Uterus (tissue), 2 donors: ENCODE results near the gene ELMO1.

Experiments
- POLR2A ChIP-seq, 2 donors: fragments of 450-650 bp; IDR thresholded peaks; one replicate each; pipeline ENCODE4 v1.6.1; 2016; ENCODE audit warnings: antibody characterized with exemption in 2 of 2, mild to moderate bottlenecking in 1 of 2, moderate library complexity in 1 of 2
- TF ChIP-seq, protein P1 (sequence below), 4 experiments: fragments of 200-600 bp in 2 of 4; fragments of 450-650 bp in 2 of 4; sonication (generic) in 2 of 4; IDR thresholded peaks; one replicate each; pipeline ENCODE4 v1.5.1; 2016 to 2019; ENCODE audit warnings: antibody characterized with exemption in 4 of 4, mild to moderate bottlenecking in 2 of 4, moderate library complexity in 1 of 4

DNA sequence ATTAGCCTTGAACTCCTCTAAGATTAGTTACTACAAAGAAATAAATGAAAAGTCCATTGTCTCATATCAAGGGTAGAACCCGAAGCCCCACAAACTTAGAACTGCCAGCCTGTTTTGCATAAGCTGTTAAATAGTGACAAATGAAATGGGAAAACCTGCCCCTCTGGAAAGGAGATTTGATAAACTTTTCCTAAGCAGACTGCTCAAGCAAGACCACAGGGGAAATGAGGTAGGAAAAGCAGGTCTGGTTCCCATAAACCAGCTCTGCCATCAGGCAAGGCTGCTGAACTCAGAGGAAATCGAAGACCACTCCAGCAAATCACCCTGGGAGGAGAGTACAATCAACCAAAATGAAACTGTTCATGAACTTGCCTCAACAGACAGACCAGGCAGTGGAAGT lies 542.8 kb downstream of the ELMO1 start:
- TF ChIP-seq, protein P1, sequence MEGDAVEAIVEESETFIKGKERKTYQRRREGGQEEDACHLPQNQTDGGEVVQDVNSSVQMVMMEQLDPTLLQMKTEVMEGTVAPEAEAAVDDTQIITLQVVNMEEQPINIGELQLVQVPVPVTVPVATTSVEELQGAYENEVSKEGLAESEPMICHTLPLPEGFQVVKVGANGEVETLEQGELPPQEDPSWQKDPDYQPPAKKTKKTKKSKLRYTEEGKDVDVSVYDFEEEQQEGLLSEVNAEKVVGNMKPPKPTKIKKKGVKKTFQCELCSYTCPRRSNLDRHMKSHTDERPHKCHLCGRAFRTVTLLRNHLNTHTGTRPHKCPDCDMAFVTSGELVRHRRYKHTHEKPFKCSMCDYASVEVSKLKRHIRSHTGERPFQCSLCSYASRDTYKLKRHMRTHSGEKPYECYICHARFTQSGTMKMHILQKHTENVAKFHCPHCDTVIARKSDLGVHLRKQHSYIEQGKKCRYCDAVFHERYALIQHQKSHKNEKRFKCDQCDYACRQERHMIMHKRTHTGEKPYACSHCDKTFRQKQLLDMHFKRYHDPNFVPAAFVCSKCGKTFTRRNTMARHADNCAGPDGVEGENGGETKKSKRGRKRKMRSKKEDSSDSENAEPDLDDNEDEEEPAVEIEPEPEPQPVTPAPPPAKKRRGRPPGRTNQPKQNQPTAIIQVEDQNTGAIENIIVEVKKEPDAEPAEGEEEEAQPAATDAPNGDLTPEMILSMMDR (IDR thresholded peaks at IDR 0.05) = no peak
- no peak for TF ChIP-seq POLR2A (IDR thresholded peaks at IDR 0.05)
